ENCODE measurements around the gene SPECC1. TPM values are rescaled to one million over a fixed set of nuclear protein-coding genes. Genes with fewer than 3 reads are reported as not detected.

SPECC1 gene
- total RNA-seq, 4 donors from 2014 or later, result 22.5 to 36.3 (median 33.2) TPM

- H3K9me3 ChIP-seq, result no peaks in the 10 kb centered on the region
- no peaks in the 10 kb centered on the region for H3K4me1 ChIP-seq
- TF ChIP-seq POLR2AphosphoS5 (IDR thresholded peaks at IDR 0.05) (no peak), CTCF (IDR thresholded peaks at IDR 0.05) (no peak), POLR2A (IDR thresholded peaks at IDR 0.05) (no peak), EP300 (IDR thresholded peaks at IDR 0.05) (no peak)
- H3K27ac ChIP-seq, result no peak overlapping the region
- no peak for ATAC-seq
- no peak overlapping the region for H3K4me3 ChIP-seq
- peaks cover 0 to 8% of the 10 kb centered on the region in 2 donors for H3K36me3 ChIP-seq
- no peaks in the 10 kb centered on the region for H3K27me3 ChIP-seq
- 100% methylated on average over 3 of the region's 4 CpGs; no CpG with 5 or more reads in 1 of the 2 donors for WGBS, 2 donors (ENCODE audit: low coverage in 1 of 2)
These were observed 201.0 kb downstream of the SPECC1 start for GRCh38 chr17:20210180-20210579.

GRCh38 chr17:20210614-20211013 is 201.5 kb downstream of the SPECC1 start:
- H3K4me1 ChIP-seq, result no peaks in the 10 kb centered on the region
- 100% methylated on average over 2 to 4 of the region's 8 CpGs for WGBS, 2 donors (ENCODE audit: low coverage in 1 of 2)
- H3K9me3 ChIP-seq, result no peaks in the 10 kb centered on the region
- H3K27ac ChIP-seq, result no peak overlapping the region
- peaks cover 0 to 8% of the 10 kb centered on the region in 2 donors for H3K36me3 ChIP-seq
- ATAC-seq, result no peak
- TF ChIP-seq CTCF (IDR thresholded peaks at IDR 0.05) (no peak), POLR2AphosphoS5 (IDR thresholded peaks at IDR 0.05) (no peak), POLR2A (IDR thresholded peaks at IDR 0.05) (no peak), EP300 (IDR thresholded peaks at IDR 0.05) (no peak)
- no peak overlapping the region for H3K4me3 ChIP-seq
- H3K27me3 ChIP-seq, result no peaks in the 10 kb centered on the region

GRCh38 chr17:20211246-20211645 is 202.1 kb downstream of the SPECC1 start:
- no peak for TF ChIP-seq EP300 (IDR thresholded peaks at IDR 0.05)
- no peak for TF ChIP-seq POLR2A (IDR thresholded peaks at IDR 0.05)
- no peak for TF ChIP-seq CTCF (IDR thresholded peaks at IDR 0.05)
- no peak for TF ChIP-seq POLR2AphosphoS5 (IDR thresholded peaks at IDR 0.05)
- Histone ChIP-seq H3K27ac (no peak overlapping the region), H3K4me3 (no peak overlapping the region), H3K27me3 (no peaks in the 10 kb centered on the region), H3K9me3 (no peaks in the 10 kb centered on the region), H3K36me3 (peaks cover 0 to 8% of the 10 kb centered on the region in 2 donors), H3K4me1 (no peaks in the 10 kb centered on the region)
- ATAC-seq, result no peak
- WGBS, 2 donors (ENCODE audit: low coverage in 1 of 2), result 100% methylated on average over 1 to 2 of the region's 3 CpGs

- Histone ChIP-seq H3K27ac (no peak overlapping the region), H3K36me3 (peaks cover 0 to 8% of the 10 kb centered on the region in 2 donors), H3K27me3 (no peaks in the 10 kb centered on the region), H3K4me3 (no peak overlapping the region), H3K4me1 (no peaks in the 10 kb centered on the region), H3K9me3 (no peaks in the 10 kb centered on the region)
- ATAC-seq, result no peak
- no peak for TF ChIP-seq CTCF (IDR thresholded peaks at IDR 0.05)
- no peak for TF ChIP-seq POLR2AphosphoS5 (IDR thresholded peaks at IDR 0.05)
- no peak for TF ChIP-seq POLR2A (IDR thresholded peaks at IDR 0.05)
- TF ChIP-seq EP300 (IDR thresholded peaks at IDR 0.05), result no peak
These were observed 204.3 kb downstream of the SPECC1 start for GRCh38 chr17:20213449-20213848.

- Histone ChIP-seq H3K36me3 (peaks cover 0 to 8% of the 10 kb centered on the region in 2 donors), H3K27me3 (no peaks in the 10 kb centered on the region), H3K9me3 (no peaks in the 10 kb centered on the region), H3K27ac (no peak overlapping the region), H3K4me3 (no peak overlapping the region), H3K4me1 (no peaks in the 10 kb centered on the region)
- no peak for TF ChIP-seq POLR2A (IDR thresholded peaks at IDR 0.05)
- no peak for ATAC-seq
- 73 to 91% methylated on average over 2 to 5 of the region's 8 CpGs for WGBS, 2 donors (ENCODE audit: low coverage in 1 of 2)
These were observed 205.6 kb downstream of the SPECC1 start for GRCh38 chr17:20214794-20215193.

Measured in gastroesophageal sphincter (tissue), 4 donors.